Neuron (in vitro differentiated cells): ENCODE data around the gene ZDHHC5.
A peak's percentile ranks its signal among the peaks of the same experiment; 100 is the strongest.

Experiments
- H2AFZ ChIP-seq: one replicate; pipeline ENCODE4 v1.6.1; 2013; ENCODE audit warnings: low read depth, mild to moderate bottlenecking, inconsistent platforms, low read length, moderate library complexity
- H3K27me3 ChIP-seq: one replicate; pipeline ENCODE4 v1.6.1; 2013; ENCODE audit warnings: low read length; ENCODE audit not compliant: insufficient read depth
- H3K36me3 ChIP-seq: one replicate; pipeline ENCODE4 v1.6.1; 2013; ENCODE audit warnings: low read length; ENCODE audit not compliant: insufficient read depth
- H3K4me1 ChIP-seq: one replicate; pipeline ENCODE4 v1.6.1; 2013; ENCODE audit warnings: low read length; ENCODE audit not compliant: insufficient read depth
- H3K4me3 ChIP-seq: 2 replicates; pipeline ENCODE4 v1.5.1; 2013; ENCODE audit warnings: mild to moderate bottlenecking, low read length, moderate library complexity
- H3K9me3 ChIP-seq: one replicate; pipeline ENCODE4 v1.6.1; 2013; ENCODE audit warnings: low read length

ZDHHC5 gene, protein sequence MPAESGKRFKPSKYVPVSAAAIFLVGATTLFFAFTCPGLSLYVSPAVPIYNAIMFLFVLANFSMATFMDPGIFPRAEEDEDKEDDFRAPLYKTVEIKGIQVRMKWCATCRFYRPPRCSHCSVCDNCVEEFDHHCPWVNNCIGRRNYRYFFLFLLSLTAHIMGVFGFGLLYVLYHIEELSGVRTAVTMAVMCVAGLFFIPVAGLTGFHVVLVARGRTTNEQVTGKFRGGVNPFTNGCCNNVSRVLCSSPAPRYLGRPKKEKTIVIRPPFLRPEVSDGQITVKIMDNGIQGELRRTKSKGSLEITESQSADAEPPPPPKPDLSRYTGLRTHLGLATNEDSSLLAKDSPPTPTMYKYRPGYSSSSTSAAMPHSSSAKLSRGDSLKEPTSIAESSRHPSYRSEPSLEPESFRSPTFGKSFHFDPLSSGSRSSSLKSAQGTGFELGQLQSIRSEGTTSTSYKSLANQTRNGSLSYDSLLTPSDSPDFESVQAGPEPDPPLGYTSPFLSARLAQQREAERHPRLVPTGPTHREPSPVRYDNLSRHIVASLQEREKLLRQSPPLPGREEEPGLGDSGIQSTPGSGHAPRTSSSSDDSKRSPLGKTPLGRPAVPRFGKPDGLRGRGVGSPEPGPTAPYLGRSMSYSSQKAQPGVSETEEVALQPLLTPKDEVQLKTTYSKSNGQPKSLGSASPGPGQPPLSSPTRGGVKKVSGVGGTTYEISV

DNA sequence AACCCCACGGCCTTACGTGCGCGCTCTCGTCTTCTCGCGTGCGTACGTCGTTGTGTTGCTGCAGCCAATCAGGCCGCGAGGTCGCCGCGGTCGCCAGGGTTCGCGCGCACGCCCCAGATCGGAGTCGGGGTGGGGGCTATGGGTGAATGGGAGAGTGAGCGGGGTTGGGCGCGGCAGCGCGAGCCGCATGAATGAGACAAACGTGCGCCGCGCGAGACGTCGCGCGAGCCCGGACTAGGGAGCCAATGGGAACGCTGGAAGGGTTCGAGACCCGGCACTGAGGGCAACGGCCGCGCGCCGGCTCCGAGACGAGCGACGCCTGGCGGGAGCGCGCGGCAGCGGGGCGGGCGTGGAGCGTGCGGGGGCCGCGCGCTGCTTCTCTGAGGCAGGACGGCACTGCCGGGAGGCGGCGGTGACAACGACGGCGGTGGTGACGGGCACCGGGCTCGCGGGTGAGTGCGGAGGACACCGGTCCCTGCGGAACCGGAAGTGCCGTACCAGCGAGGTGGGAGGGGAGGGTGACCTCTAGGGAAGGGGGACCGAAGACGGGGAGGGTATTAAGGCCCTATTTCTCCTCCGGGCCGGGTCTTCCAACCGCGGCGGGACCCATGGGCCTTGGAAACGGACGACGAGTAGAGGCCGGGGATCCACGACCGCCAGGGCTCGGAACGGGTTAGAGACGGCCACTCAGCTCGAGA, at the start of gene ZDHHC5:
ZDHHC5 (plus strand) TSS at position 379 of the 698 bp plus-strand sequence. CDS start 4,977 bp downstream, outside the sequence.
- Histone ChIP-seq H3K27me3 (no peaks in the 10 kb centered on the region), H3K36me3 (peaks cover 14% of the 10 kb centered on the region), H3K4me3 (peak within 1 kb of the TSS; percentile 66), H2AFZ (peak within 1 kb of the TSS; percentile 85), H3K4me1 (peaks cover 19% of the 10 kb centered on the region), H3K9me3 (no peaks in the 10 kb centered on the region)

DNA sequence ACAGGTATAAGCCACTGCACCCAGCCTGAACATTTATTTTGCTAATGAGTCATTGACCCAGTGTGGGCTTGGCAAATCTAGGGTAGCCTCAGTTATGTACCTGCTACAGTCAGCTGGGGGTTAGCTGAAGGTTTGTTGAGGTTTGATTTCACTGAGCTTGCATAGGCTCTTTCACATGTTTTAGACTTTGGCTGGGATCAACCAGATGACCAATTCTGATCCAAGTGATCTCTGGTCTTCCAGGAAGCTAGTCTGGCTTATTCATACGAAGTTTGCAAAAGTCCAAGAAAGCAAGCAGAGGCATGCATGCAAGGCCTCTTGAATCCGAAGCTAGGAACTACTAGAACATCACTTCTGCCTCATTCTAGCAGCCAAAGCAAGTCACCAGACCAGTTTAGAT, 49.5 kb upstream of the ZDHHC5 start:
- H3K9me3 ChIP-seq, result peaks cover 3% of the 10 kb centered on the region
- H2AFZ ChIP-seq, result no peak overlapping the region
- H3K4me1 ChIP-seq, result no peaks in the 10 kb centered on the region
- H3K27me3 ChIP-seq, result no peaks in the 10 kb centered on the region
- H3K36me3 ChIP-seq, result peaks cover 23% of the 10 kb centered on the region
- H3K4me3 ChIP-seq, result no peak overlapping the region

GRCh38 chr11:57619331-57619730, 48.6 kb upstream of the ZDHHC5 start:
- Histone ChIP-seq H3K4me3 (no peak overlapping the region), H3K4me1 (no peaks in the 10 kb centered on the region), H3K9me3 (peaks cover 3% of the 10 kb centered on the region)

GRCh38 chr11:57620467-57620866, 47.4 kb upstream of the ZDHHC5 start:
- Histone ChIP-seq H2AFZ (no peak overlapping the region), H3K36me3 (peaks cover 4% of the 10 kb centered on the region), H3K9me3 (peaks cover 3% of the 10 kb centered on the region), H3K4me3 (no peak overlapping the region), H3K4me1 (no peaks in the 10 kb centered on the region), H3K27me3 (no peaks in the 10 kb centered on the region)

More at GRCh38 chr11:57619331-57619730, 48.6 kb upstream of the ZDHHC5 start:
- no peak overlapping the region for H2AFZ ChIP-seq
- H3K36me3 ChIP-seq, result peaks cover 14% of the 10 kb centered on the region
- no peaks in the 10 kb centered on the region for H3K27me3 ChIP-seq

DNA sequence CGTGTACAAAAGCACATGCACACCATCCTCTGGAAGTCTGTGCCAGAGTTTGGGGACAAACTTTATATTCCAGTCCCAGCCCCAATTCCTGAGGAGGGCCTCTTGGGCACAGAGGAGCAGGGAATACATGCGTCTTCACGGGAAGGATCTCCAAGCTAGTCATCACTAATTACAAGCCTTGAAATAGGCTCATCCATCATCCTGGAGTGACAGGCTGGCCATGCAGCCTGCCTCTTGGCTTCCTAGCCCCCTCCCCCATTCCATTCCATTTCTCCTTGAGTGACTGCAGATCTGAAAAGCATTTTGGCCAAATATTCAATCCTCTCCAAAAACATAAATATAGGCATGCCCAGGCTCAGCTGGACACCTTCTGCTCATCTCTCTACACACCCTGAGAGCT, 45.7 kb upstream of the ZDHHC5 start:
- no peaks in the 10 kb centered on the region for H3K4me1 ChIP-seq
- H3K4me3 ChIP-seq, result no peak overlapping the region
- peaks cover 3% of the 10 kb centered on the region for H3K9me3 ChIP-seq
- H2AFZ ChIP-seq, result no peak overlapping the region
- peaks cover 3% of the 10 kb centered on the region for H3K36me3 ChIP-seq
- H3K27me3 ChIP-seq, result no peaks in the 10 kb centered on the region

DNA sequence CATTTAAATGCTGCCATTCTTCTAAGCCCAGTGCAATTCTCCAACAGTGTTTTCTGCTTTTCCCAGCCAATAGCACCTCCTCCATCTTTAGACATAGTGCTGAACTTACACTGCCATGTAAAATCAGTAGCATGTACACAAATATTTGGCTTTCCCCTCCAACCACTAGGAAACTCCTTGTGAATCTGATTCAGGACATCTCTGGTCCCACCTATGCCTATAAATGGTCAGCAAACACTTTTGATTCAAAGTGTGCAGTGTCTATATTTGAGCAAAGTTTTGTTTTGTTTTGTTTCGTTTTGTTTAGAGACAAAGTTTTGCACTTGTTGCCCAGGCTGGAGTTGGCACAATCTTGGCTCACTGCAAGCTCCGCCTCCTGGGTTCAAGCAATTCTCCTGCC, 43.0 kb upstream of the ZDHHC5 start:
- no peak overlapping the region for H2AFZ ChIP-seq
- H3K4me1 ChIP-seq, result no peaks in the 10 kb centered on the region
- H3K27me3 ChIP-seq, result no peaks in the 10 kb centered on the region
- peaks cover under 1% of the 10 kb centered on the region for H3K36me3 ChIP-seq
- H3K9me3 ChIP-seq, result peaks cover 1% of the 10 kb centered on the region
- no peak overlapping the region for H3K4me3 ChIP-seq

DNA sequence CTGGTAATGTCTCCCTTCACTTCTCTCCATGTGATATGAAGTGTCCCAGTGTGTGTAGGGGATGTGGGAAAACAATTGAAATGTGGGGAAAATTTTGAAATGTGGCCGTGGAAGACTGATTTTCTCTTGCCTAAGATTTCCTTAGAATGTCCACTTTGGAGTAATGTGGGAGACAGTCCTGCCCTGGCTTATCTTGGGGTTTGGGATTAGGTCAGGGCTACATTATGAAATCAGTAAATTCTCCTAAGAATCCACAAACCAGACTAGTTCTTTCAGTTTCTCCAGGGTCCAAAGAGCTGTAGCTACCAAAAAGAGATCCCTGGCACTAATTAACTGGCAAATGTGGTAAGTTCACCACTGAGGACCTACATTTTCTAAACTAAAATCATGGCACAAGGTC, 41.0 kb upstream of the ZDHHC5 start:
- Histone ChIP-seq H3K9me3 (no peaks in the 10 kb centered on the region), H3K4me1 (no peaks in the 10 kb centered on the region), H3K36me3 (no peaks in the 10 kb centered on the region), H2AFZ (no peak overlapping the region), H3K4me3 (no peak overlapping the region), H3K27me3 (no peaks in the 10 kb centered on the region)

GRCh38 chr11:57630171-57630570, 37.7 kb upstream of the ZDHHC5 start:
- Histone ChIP-seq H3K27me3 (no peaks in the 10 kb centered on the region), H3K4me1 (no peaks in the 10 kb centered on the region), H3K36me3 (no peaks in the 10 kb centered on the region), H3K9me3 (no peaks in the 10 kb centered on the region), H2AFZ (no peak overlapping the region), H3K4me3 (no peak overlapping the region)

- Histone ChIP-seq H3K4me3 (no peak overlapping the region), H3K36me3 (no peaks in the 10 kb centered on the region), H2AFZ (no peak overlapping the region), H3K9me3 (no peaks in the 10 kb centered on the region), H3K4me1 (no peaks in the 10 kb centered on the region), H3K27me3 (no peaks in the 10 kb centered on the region)
Observed at GRCh38 chr11:57632116-57632515, 35.8 kb upstream of the ZDHHC5 start.

GRCh38 chr11:57633394-57634070, 34.4 kb upstream of the ZDHHC5 start:
- H2AFZ ChIP-seq, result no peak overlapping the region
- H3K36me3 ChIP-seq, result no peaks in the 10 kb centered on the region
- no peaks in the 10 kb centered on the region for H3K9me3 ChIP-seq
- no peak overlapping the region for H3K4me3 ChIP-seq
- H3K4me1 ChIP-seq, result peaks cover 7% of the 10 kb centered on the region
- no peaks in the 10 kb centered on the region for H3K27me3 ChIP-seq

- Histone ChIP-seq H3K27me3 (no peaks in the 10 kb centered on the region), H3K36me3 (no peaks in the 10 kb centered on the region), H3K4me3 (no peak overlapping the region), H3K4me1 (peaks cover 7% of the 10 kb centered on the region), H3K9me3 (no peaks in the 10 kb centered on the region), H2AFZ (no peak overlapping the region)
Observed at GRCh38 chr11:57634311-57634710, 33.6 kb upstream of the ZDHHC5 start.

DNA sequence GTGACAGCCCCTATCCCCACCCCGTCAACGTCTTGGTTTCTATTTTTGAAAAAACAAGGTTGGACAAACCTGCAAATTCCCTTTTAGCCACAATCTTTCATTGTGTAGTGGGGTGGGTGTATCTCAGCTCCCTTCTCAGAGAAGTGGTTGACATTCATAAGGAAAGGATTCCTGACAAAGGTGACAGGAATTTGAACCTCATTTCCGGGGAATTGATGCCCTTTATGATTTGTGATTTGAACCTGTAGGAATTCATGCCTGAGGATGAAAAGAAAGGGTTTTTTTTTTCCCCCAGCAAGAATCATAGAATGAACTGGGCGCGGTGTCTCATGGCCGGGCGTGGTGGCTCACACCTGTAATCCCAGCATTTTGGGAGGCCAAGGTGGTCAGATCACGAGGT, 32.7 kb upstream of the ZDHHC5 start:
- H3K36me3 ChIP-seq, result peaks cover 2% of the 10 kb centered on the region
- peaks cover 14% of the 10 kb centered on the region for H3K4me1 ChIP-seq
- no peak overlapping the region for H3K4me3 ChIP-seq
- no peaks in the 10 kb centered on the region for H3K27me3 ChIP-seq
- H2AFZ ChIP-seq, result no peak overlapping the region
- H3K9me3 ChIP-seq, result no peaks in the 10 kb centered on the region
